GM12878 (cell line): ENCODE results near the gene MYNN. TPM values are rescaled to one million over a fixed set of nuclear protein-coding genes. Genes with fewer than 3 reads are reported as not detected.
A peak's percentile ranks its signal among the peaks of the same experiment; 100 is the strongest.

ENCODE experiments used
- ATAC-seq: fragments of 200-7000 bp; cut with Tn5 transposase; 3 replicates; pipeline ENCODE4 v1.9.1; 2020; ENCODE audit warnings: mild to moderate bottlenecking, moderate library complexity
- BruUV-seq: library from RNA; stranded (reverse); fragments of 400-500 nt; replicated peaks from 2 replicates; lab custom pipeline; 2021; lab: Mats Ljungman, UMichigan
- CTCF ChIA-PET: fragments of 300-600 bp; sonication (Branson Sonifier 250); formaldehyde crosslinking; extraction: SDS; loops from one replicate; lab custom pipeline; 2021; ENCODE audit warnings: inconsistent platforms; lab: Yijun Ruan, JAX
- POLR2A ChIA-PET: fragments of 350-600 bp; formaldehyde crosslinking; extraction: SDS; loops from one replicate; lab custom pipeline; 2021; ENCODE audit warnings: inconsistent platforms; lab: Charles Lee
- RAD21 ChIA-PET: fragments of 300-600 bp; sonication (Branson Sonifier 250); formaldehyde crosslinking; loops from one replicate; lab custom pipeline; 2023; ENCODE audit warnings: antibody characterized with exemption; ENCODE audit not compliant: unreplicated experiment; lab: Charles Lee
- SMC1A ChIA-PET: fragments of 300-600 bp; sonication (Branson Sonifier 250); formaldehyde crosslinking; loops from one replicate; lab custom pipeline; 2023; ENCODE audit not compliant: unreplicated experiment, uncharacterized antibody; lab: Charles Lee
- DNase-seq: peaks from one replicate; pipeline ENCODE4 v3.0.0-alpha.2; 2011; ENCODE audit warnings: low read depth, low spot score
- FAIRE-seq: peaks from 3 replicates; lab custom pipeline; 2011; peaks lifted over from hg19 to GRCh38; lab: Jason Lieb, UNC
- H2AFZ ChIP-seq: 2 replicates; pipeline ENCODE4 v1.6.0; 2011; ENCODE audit warnings: low read depth, low read length, control low read depth; ENCODE audit not compliant: control insufficient read depth
- H3K27ac ChIP-seq: 2 replicates; pipeline ENCODE4 v1.5.1; 2011; ENCODE audit warnings: control low read depth; ENCODE audit not compliant: control insufficient read depth, insufficient read depth
- H3K27me3 ChIP-seq, 2 experiments: replicated peaks in 1 of 2; 2 replicates each; pipeline versions ENCODE4 v1.6.0 to v1.6.1; 2011; ENCODE audit warnings: low read length in 1 of 2; ENCODE audit not compliant: control insufficient read depth in 2 of 2, insufficient read depth in 2 of 2
- H3K36me3 ChIP-seq, 2 experiments: 2 replicates each; pipeline ENCODE4 v1.5.1; 2011; ENCODE audit warnings: low read length in 1 of 2; ENCODE audit not compliant: control insufficient read depth in 2 of 2, insufficient read depth in 2 of 2
- H3K4me1 ChIP-seq: 2 replicates; pipeline ENCODE4 v1.6.1; 2011; ENCODE audit warnings: mild to moderate bottlenecking, low read length, moderate library complexity, mixed read lengths; ENCODE audit not compliant: control insufficient read depth, insufficient read depth
- H3K4me2 ChIP-seq: 2 replicates; pipeline ENCODE4 v1.6.0; 2011; ENCODE audit warnings: control low read depth; ENCODE audit not compliant: control insufficient read depth, insufficient read depth
- H3K4me3 ChIP-seq: fragments of 200-600 bp; sonication (generic); 2 replicates; pipeline ENCODE4 v1.5.1; 2016
- H3K79me2 ChIP-seq: 2 replicates; pipeline ENCODE4 v1.6.0; 2011; ENCODE audit warnings: low read length; ENCODE audit not compliant: control insufficient read depth, insufficient read depth
- H3K9ac ChIP-seq: 2 replicates; pipeline ENCODE4 v1.8.0; 2011; ENCODE audit warnings: low read length, control low read depth, mixed read lengths; ENCODE audit not compliant: control insufficient read depth, insufficient read depth
- H3K9me3 ChIP-seq: replicated peaks from 3 replicates; pipeline ENCODE4 v1.5.1; 2011; ENCODE audit warnings: mild to moderate bottlenecking, low read length; ENCODE audit not compliant: control insufficient read depth, insufficient read depth
- H4K20me1 ChIP-seq: 2 replicates; pipeline ENCODE4 v1.6.0; 2011; ENCODE audit not compliant: control insufficient read depth, insufficient read depth
- ATF3 ChIP-seq: IDR thresholded peaks from 2 replicates; pipeline ENCODE4 v1.6.1; 2011; ENCODE audit warnings: low read depth, mild to moderate bottlenecking, low read length, moderate library complexity, borderline replicate concordance; ENCODE audit errors: extremely low read depth
- CBFB ChIP-seq: IDR thresholded peaks from 2 replicates; pipeline ENCODE4 v1.6.1; 2016; ENCODE audit warnings: antibody characterized with exemption, low read depth
- CREM ChIP-seq: IDR thresholded peaks from 2 replicates; pipeline ENCODE4 v1.6.1; 2014; ENCODE audit warnings: antibody characterized with exemption, low read depth
- FOXK2 ChIP-seq: fragments of 450-650 bp; IDR thresholded peaks from 2 replicates; pipeline ENCODE4 v1.6.1; 2017; ENCODE audit warnings: mild to moderate bottlenecking, moderate library complexity
- GATAD2B ChIP-seq: fragments of 450-650 bp; conservative IDR thresholded peaks from 2 replicates; pipeline ENCODE4 v1.6.1; 2017; ENCODE audit warnings: low read depth, mild to moderate bottlenecking, moderate library complexity
- LARP7 ChIP-seq: fragments of 450-650 bp; IDR thresholded peaks from 2 replicates; pipeline ENCODE4 v1.6.1; 2017; ENCODE audit warnings: mild to moderate bottlenecking
- RAD21 ChIP-seq: IDR thresholded peaks from 2 replicates; pipeline ENCODE4 v1.6.1; 2011; ENCODE audit warnings: mild to moderate bottlenecking, low read depth, low read length, moderate library complexity; ENCODE audit not compliant: insufficient read depth
- RCOR1 ChIP-seq: conservative IDR thresholded peaks from 2 replicates; pipeline ENCODE4 v1.6.1; 2012; ENCODE audit warnings: low read depth, low read length, improper control_type of control experiment
- SMC3 ChIP-seq: IDR thresholded peaks from 2 replicates; pipeline ENCODE4 v1.6.1; 2011; ENCODE audit warnings: low read length, improper control_type of control experiment, borderline replicate concordance
- SREBF2 ChIP-seq: IDR thresholded peaks from 2 replicates; pipeline ENCODE4 v1.6.1; 2012; ENCODE audit warnings: mild to moderate bottlenecking, low read length
- SRF ChIP-seq, 2 experiments: IDR thresholded peaks; 2 replicates each; pipeline ENCODE4 v1.6.1; 2011; ENCODE audit warnings: low read depth in 2 of 2, low read length in 2 of 2, mild to moderate bottlenecking in 1 of 2, moderate library complexity in 1 of 2
- ZNF207 ChIP-seq: fragments of 450-650 bp; IDR thresholded peaks from 2 replicates; pipeline ENCODE4 v1.6.1; 2014; ENCODE audit warnings: antibody characterized with exemption, mild to moderate bottlenecking, borderline replicate concordance
- ZNF384 ChIP-seq: IDR thresholded peaks from 2 replicates; pipeline ENCODE4 v1.6.1; 2012; ENCODE audit warnings: low read depth, mild to moderate bottlenecking, low read length, improper control_type of control experiment, borderline replicate concordance
- ZNF622 ChIP-seq: fragments of 450-650 bp; IDR thresholded peaks from 2 replicates; pipeline ENCODE4 v1.6.1; 2017; ENCODE audit warnings: mild to moderate bottlenecking, inconsistent platforms
- WGBS: methylation state at CpG from one replicate; pipeline ENCODE4 v1.1.6; 2016; ENCODE audit warnings: low lambda C conversion rate; ENCODE audit not compliant: insufficient replicate concordance, insufficient coverage; ENCODE audit errors: missing lambda C conversion rate; 5-methylcytosine and 5-hydroxymethylcytosine counted together
- in situ Hi-C: fragments of 300-500 bp; cut with MboI; formaldehyde crosslinking; loops from 9 replicates; pipeline ENCODE4 v1.14.3; 2018; ENCODE audit warnings: mixed read lengths
- intact Hi-C: fragments of 100-400 bp; cut with micrococcal nuclease; formaldehyde crosslinking; loops from one replicate; pipeline ENCODE4 v1.14.2; 2022; ENCODE audit not compliant: unreplicated experiment
- polyA plus RNA-seq, 11 experiments: library from polyadenylated mRNA; depleted of rRNA in 4 of 11; unstranded in 6 of 11; stranded (reverse) in 5 of 11; fragments of >200 nt; fragmentation: Nextera tagmentation in 4 of 11; fragmentation: Illumina TruSeq in 1 of 11; extraction: Ambion mirVana in 4 of 11; extraction: Trizol in 1 of 11; gene quantifications; 1 replicate in 1 of 11; 2 replicates in 10 of 11; pipeline versions ENCODE4 v1.2.1 to v1.2.3, GENCODE V29; 2011 to 2016; ENCODE audit warnings: inconsistent platforms in 2 of 11, missing spikeins in 2 of 11, low read depth in 1 of 11
- total RNA-seq, 4 experiments: library from RNA; depleted of rRNA in 3 of 4; stranded (reverse); fragments of >200 nt in 3 of 4; fragmentation: Illumina TruSeq in 1 of 4; extraction: Trizol in 1 of 4; gene quantifications; 2 replicates each; pipeline versions ENCODE4 v1.2.1 to v1.2.3, GENCODE V29; 2013 to 2021
- TF ChIP-seq, protein P1 (sequence below): IDR thresholded peaks from 2 replicates; pipeline ENCODE4 v1.6.1; 2011; ENCODE audit warnings: low read depth, low read length, improper control_type of control experiment, borderline replicate concordance

The MYNN gene
- total and polyA plus RNA-seq, 10 of the 15 experiments (the other 5 are each of a cell fraction or from before 2014, with no cell fraction given), result 8.8 to 20.5 (median 15.8) TPM

DNA sequence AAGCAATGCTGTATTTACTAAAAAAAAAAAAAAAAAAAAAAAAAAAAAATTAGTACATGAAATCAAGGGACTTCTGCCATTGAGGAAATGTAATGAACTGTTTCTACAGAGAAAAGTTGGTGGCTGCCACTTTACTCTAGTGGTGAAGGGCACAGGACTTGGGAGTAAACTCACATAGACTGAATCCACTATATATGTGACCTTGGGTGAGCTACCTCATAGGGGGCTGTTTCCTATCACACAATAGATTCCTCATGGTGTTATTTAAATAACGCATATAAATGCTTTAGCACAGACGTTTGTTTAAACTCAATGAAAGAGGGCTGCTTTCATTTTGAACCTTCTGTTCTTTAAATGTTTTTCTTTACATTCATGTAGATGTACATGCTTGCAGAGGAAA is 34.1 kb upstream of the MYNN start:
- intact Hi-C loops (no loop called here), in situ Hi-C loops (no loop called here)
- Histone ChIP-seq H3K9ac (no peak overlapping the region), H3K27ac (no peak overlapping the region), H3K27me3 (no peaks in the 10 kb centered on the region), H2AFZ (no peak overlapping the region), H4K20me1 (no peaks in the 10 kb centered on the region), H3K36me3 (no peaks in the 10 kb centered on the region), H3K4me3 (no peak overlapping the region), H3K4me2 (no peak overlapping the region), H3K9me3 (no peaks in the 10 kb centered on the region), H3K79me2 (no peaks in the 10 kb centered on the region), H3K4me1 (no peaks in the 10 kb centered on the region)
- ChIA-PET SMC1A (interaction anchor here (1.1 kb wide), 1 partner anchor 283 kb away, joined by 3 read pairs; no protein-coding TSS in a partner anchor), RAD21 (no interaction called here), POLR2A (no interaction called here), CTCF (interaction anchor here (1.0 kb wide), 1 partner anchor 315 kb away, joined by 3 read pairs; no protein-coding TSS in a partner anchor)
- no peak for TF ChIP-seq LARP7
- TF ChIP-seq ZNF384, result no peak
- TF ChIP-seq ZNF207, result no peak
- no peak for TF ChIP-seq ZNF622
- TF ChIP-seq CBFB, result no peak
- DNase-seq, result no peak
- no TSS peak for BruUV-seq
- 46% methylated on average over 2 of the region's 2 CpGs for WGBS
- ATAC-seq, result no peak
- no peak for FAIRE-seq

GRCh38 chr3:169744366-169745054 is 28.7 kb upstream of the MYNN start:
- peak; percentile 48; the same call in 2 of the 3 replicates for ATAC-seq
- DNase-seq, result no peak
- Histone ChIP-seq H4K20me1 (no peaks in the 10 kb centered on the region), H3K9me3 (no peaks in the 10 kb centered on the region), H3K4me2 (no peak overlapping the region), H3K79me2 (no peaks in the 10 kb centered on the region), H2AFZ (no peak overlapping the region), H3K27ac (no peak overlapping the region), H3K4me3 (no peak overlapping the region), H3K27me3 (no peaks in the 10 kb centered on the region), H3K36me3 (no peaks in the 10 kb centered on the region), H3K4me1 (no peaks in the 10 kb centered on the region), H3K9ac (no peak overlapping the region)
- CTCF ChIA-PET, result interaction anchor here (1.0 to 4.3 kb wide), 8 partner anchors 18 to 882 kb away, joined by 3 to 36 read pairs (median 4); no protein-coding TSS in a partner anchor
- 75% methylated on average over 1 of the region's 1 CpG for WGBS
- SMC1A ChIA-PET, result interaction anchor here (1.1 to 2.5 kb wide), 5 partner anchors 15 to 879 kb away, joined by 3 to 12 read pairs (median 3); no protein-coding TSS in a partner anchor
- intact Hi-C loops (loop anchor here (2.0 to 5.0 kb wide), 2 partner anchors 597 to 880 kb away; no protein-coding TSS in a partner anchor), in situ Hi-C loops (no loop called here)
- RAD21 ChIA-PET, result interaction anchor here (1.4 to 2.8 kb wide), 3 partner anchors 13 to 879 kb away, joined by 3 to 10 read pairs (median 8); no protein-coding TSS in a partner anchor
- POLR2A ChIA-PET, result interaction anchor here (0.5 kb wide), 1 partner anchor 81 kb away, joined by 3 read pairs; no protein-coding TSS in a partner anchor
- no peak for FAIRE-seq
- no TSS peak for BruUV-seq
- no peak for TF ChIP-seq RCOR1
- no peak for TF ChIP-seq GATAD2B
- TF ChIP-seq, protein P1, sequence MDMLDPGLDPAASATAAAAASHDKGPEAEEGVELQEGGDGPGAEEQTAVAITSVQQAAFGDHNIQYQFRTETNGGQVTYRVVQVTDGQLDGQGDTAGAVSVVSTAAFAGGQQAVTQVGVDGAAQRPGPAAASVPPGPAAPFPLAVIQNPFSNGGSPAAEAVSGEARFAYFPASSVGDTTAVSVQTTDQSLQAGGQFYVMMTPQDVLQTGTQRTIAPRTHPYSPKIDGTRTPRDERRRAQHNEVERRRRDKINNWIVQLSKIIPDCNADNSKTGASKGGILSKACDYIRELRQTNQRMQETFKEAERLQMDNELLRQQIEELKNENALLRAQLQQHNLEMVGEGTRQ, result no peak
- TF ChIP-seq ATF3, result no peak
- no peak for TF ChIP-seq SREBF2
- peak; percentile 72 for TF ChIP-seq RAD21
- peak; percentile 30; the same call in 1 of the 2 replicates for TF ChIP-seq SMC3
- no peak for TF ChIP-seq CREM
- no peak for TF ChIP-seq SRF (IDR thresholded peaks at IDR 0.05; ENCODE audit: low read depth in 2 of 2, low read length in 2 of 2)
- no peak for TF ChIP-seq FOXK2
